NCI-H2107 (cell line): Measurements from ENCODE around the gene BUD23.
"Not testable (repeated sequence)": the region's sequence is repeated elsewhere in the genome, so short reads cannot be mapped to it uniquely, and the experiment has no call there.

Source experiments
- DNase-seq: peaks from one replicate; lab custom pipeline; 2025; lab: John Stamatoyannopoulos, UW

Gene BUD23

DNA sequence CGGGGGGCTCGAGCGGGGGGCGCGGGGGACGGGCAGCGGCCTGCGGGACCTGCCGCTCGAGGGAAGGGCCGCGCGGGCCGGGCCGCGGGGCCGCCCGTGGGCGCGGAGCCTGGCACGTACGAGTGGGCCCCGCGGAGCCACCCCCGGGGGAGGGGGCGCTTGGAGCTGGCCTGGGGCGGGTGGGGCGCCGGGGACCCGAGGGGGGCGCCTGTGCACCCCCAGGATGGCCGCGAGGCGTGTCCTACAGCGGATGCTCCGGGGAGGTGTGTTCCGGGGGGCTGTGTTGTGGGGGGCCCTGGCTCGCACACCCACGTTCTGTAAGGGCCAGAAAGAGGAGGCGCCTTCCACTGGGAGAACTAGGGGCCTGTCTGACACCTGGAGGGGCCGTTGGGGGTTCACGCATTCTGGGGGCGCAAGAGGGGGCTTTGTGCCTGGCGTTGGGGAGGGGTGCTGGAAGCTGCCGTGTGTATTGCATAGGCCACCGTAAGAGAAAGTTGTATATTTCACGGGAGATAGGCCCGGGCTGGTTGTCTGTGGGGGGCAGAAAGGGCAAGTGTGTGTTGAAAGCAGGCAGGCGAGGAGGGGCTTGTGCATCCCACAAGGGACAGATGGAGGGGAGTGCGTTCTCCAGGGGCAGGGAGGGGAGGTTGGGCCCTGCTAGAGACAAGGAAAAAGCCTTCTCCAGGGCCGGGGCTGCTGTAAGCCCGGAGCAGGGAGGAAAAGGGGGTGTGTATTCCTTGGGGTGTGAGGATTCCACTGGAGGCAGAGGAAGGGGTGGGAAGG, 15.1 kb upstream of the BUD23 start:
- no peak for DNase-seq

DNA sequence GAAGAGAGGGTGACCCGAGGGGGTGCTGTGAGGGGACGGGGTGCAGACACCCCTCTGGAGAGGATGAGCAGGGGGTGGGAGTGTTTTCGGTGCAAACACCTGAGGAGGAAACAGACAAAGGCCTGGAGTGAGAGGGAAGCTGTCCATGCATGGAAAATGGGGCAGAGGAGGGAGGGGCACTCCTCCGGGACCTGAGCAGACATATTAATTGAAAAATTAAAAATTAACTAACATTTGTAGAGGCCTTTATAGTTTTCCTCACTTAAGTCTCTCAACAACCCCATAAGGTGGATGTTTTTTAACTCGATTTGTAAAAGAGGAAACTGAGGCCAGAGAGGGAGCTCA, 14.5 kb upstream of the BUD23 start:
- no peak for DNase-seq

DNA sequence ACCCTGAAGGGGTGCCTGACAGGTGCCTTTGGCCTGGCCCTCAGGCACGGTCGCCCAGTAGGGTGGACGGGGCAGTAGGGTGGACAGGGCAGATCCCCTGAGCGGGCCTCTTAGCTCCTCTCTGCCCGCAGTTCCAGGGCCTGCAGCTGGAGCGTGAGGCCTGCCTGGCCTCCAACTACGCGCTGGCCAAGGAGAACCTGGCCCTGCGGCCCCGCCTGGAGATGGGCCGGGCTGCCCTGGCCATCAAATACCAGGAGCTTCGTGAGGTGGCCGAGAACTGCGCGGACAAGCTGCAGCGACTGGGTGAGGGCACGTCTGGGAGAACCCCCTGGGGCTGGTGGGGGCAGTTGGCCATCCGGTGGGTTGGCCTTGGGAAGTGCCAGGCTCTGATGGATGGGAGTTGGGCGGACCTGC, 14.1 kb upstream of the BUD23 start:
- DNase-seq, result no peak

DNA sequence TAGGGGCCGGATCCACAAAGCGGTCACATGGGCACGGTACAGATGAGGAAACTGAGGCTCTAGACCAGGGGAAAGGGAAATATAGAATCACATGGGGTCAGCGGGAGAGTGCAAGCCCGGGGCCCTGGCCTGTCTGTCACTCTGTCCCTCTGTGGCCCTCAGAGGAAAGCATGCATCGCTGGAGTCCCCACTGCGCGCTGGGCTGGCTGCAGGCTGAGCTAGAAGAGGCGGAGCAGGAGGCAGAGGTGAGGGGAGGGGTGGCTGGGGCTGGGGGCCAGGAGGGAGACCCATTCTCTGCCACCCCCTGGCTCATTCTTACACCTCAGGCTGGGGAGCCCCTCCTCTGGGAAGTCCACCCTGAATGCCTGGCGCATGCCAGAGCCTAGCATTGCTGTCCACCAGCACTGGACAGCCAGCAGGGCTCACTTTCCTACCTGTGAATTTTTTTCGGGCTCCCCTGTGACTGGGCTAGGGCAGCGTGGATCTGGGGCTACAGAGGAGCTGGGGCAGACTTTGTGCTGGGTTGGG, 13.5 kb upstream of the BUD23 start:
- DNase-seq, result no peak

DNA sequence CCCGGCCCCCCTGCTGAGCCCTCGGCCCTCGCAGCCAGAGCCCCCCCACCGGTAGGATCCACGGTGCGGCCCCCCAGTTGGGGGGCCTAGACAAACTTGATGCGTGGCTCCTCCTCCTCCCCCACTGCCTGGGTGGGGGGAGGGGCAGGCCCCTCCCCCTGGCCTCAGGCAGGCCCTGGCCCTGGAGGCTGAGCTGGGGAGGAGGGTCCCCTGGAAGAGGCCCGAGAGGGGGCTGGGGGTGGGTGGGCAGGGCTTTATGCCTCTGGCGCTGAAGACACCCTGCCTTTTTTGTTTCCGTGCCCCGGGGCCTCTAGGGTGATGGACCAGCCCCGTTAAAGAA, 12.1 kb upstream of the BUD23 start:
- no peak for DNase-seq

DNA sequence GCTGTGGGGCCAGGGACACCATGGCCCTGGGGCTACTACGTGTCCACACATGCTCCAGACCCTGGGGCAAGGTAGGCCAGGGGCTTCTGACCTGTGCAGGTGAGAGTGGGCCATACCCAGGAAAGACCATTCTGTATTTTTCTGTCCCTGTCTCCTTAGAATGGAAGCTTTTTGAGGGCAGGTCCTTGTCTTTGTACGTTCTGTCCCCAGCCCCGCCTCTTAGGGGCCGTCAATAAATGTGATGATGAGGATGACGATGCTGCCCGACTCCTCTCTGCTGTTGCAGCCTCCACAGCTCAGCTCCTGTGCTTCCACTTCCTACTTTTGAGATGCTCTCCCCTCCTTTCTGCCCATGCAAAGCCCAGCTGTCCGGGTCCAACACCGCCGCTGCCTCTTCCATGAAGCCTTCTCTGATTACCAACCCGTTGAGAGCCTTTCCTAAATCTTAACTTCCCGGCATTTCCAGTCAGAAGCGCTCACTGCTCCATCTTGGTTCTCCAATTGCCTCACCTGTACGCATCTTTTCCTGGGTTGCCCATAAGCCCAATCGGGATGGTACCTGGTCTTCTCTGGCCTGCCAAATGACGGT, 11.4 kb upstream of the BUD23 start:
- DNase-seq, result no peak

DNA sequence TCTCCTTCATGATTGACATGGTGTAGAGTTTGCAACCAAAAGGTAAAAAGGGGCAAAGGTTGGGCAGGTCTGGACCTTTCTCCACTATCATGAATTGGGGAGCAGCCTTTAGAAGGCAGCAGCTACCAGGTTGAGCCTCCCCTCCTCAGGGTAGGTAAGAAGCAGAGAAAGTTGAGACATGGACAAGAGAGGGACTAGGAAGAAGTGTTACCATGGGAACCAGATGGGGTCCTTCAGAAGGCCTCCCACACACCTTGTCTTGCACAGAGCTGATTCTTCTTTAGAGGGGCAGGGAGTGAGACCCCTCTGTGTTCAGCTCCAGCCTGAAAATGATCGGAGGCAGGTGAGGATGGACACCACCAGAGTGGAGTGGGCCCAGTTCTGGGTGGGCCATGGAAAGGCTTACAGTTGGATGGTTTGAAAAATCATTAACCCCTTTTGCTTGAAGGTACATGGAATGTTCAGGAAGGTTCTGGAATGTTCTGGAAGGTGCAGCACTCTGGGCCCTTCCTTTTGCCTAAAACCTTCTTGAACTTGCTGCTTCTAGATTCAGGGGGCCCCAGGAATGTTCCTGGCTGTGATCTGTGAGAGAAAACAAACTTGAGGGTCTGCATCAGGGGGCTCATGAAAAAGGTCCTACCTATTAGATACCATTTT, 8.8 kb upstream of the BUD23 start:
- DNase-seq, result no peak

DNA sequence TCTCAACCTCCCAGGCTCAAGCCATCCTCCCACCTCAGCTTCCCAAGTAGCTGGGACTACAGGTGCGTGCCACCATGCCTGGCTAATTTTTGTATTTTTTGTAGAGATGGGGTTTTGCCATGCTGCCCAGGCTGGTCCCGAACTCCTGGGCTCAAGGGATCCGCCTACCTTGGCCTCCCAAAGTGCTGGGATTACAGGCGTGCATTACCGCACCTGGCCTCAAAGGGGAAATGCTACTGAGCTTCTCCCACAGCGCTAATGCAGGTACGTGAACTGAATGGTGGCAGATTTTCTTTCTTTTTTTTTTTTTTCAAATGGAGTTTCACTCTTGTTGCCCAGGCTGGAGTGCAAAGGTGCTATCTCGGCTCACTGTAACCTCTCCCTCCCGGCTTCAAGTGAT, 7.3 kb upstream of the BUD23 start:
- not testable (repeated sequence) for DNase-seq

DNA sequence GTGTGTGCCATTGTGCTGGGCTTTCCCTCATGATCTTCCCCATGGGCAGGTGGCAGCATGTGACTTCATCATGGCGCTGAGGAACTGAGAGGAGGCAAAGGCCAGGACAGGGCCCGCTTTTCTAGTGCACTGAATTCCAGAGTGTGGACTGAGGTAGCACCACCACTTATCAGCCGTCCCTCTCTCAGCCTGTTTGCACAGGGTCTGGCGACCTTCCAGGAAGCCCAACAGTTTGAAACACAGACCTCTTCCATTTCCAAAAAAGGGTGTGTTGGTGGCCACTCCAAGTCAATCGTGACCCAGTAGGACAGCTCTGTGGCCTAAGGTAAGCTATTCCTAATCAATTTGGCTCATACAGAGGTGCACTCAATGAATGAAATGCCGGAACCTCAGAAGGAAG, 4.5 kb upstream of the BUD23 start:
- no peak for DNase-seq

DNA sequence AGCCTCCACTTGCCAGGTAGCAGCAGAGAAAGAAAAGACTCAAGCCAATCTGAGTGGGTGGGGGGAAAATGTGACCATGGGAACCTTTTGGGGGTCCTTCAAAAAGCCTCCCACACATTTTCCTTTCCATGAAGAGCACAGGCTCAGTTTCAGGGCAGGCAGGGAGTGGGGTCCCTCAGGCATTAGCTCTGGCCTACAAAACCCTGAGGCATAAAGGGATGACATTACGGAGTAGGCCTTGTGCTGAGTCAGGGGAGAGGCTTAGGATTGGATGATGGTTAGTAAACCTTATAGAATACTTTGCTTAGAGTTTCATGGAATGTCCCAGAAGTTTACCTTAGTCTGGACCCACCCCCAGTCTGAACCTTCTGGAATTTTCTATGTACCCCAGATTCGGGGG, 3.7 kb upstream of the BUD23 start:
- no peak for DNase-seq

DNA sequence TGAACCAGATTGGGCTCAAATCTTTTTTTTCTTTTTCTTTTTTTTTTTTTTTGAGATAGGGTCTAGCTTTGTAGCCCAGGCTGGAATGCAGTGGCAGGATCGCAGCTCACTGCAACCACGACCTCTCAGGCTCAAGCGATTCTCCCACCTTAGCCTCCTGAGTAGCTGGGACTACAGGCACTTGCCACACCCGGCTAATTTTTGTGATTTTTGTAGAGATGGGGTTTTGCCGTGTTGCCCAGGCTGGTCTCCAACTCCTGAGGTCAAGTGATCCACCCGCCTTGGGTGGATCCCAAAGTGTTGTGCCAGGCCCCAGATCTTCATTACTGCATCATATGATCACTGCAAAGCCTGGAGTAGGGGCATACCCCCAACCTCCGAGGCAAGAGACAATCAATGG, 2.9 kb upstream of the BUD23 start:
- no peak for DNase-seq

DNA sequence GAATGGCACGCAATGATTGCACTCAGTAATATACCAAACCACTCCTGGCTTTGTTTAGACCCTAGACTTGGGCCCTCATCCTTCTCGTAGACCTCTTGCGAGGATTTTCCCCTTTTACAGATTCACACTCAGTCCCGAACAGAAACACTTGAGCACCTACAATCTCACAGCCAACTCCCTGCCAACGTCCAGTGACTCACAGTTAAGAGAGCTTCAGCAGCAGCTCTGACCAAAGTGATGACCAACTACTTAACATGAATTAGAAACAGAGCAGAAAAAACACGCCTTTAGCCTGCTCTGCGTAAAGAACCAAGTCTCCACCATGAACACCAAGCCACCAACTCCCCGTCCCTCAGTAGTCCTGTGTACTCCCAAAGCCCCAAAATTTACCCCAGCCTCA, 2.4 kb upstream of the BUD23 start:
- no peak for DNase-seq

DNA sequence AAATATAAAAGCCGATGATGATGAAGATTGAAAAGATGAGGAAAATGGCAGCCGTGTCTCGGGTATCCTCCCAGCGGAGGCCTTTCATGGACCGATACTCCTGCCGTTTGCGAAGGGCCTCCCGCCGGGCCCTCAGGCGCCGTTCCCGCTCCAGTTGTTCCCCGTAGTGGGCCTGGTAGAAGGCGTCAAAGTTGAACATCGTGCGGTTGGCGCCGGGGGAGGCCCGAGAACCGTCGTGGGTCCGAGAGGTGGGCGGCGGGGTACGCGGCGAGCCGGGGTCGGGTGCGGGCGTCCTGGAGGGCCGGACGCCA, 697 bp upstream of the BUD23 start:
- no peak for DNase-seq

DNA sequence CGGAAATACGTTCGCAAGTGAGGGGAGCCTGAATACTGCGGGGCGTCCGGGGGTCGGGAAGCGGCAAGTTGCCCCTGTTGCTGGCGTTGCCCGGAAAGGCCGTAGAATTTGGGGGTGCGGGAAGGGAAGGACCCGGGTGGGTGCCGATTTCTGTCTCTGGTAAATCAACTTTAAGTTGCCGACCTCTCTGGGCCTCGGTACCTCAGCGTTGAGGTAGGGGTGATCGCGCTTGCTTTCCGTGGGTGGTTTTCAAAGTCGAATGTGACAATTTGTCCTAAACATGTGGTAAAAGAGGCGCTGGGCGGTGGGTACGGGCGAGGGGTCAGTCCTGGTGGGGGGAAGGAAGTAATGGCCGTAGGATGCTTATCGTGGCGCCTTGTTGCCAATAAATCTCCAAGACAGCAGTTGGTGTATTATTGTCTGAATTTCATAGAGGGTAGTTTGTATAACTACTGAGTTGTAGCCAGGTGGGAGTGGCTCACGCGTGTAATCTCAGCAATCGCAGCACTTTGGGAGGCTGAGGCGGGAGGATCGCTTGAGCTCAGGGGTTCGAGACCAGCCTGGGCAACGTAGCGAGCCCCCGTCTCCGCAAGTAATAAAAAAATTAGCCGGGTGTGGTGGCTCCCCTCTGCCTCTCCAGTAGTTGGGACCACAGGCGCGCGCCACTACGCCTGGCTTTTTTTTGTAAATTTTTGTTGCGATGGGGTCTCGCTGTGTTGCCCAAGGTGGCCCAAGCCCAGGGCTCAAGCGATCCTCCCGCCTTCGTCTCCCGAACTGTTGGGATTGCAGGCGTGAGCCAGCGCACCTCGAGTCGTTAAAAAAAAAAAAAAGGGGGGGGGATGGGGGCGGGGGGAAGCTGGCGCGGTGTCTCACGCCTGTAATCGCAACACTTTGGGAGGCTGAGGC, 644 bp downstream of the BUD23 start:
- DNase-seq, result no peak

DNA sequence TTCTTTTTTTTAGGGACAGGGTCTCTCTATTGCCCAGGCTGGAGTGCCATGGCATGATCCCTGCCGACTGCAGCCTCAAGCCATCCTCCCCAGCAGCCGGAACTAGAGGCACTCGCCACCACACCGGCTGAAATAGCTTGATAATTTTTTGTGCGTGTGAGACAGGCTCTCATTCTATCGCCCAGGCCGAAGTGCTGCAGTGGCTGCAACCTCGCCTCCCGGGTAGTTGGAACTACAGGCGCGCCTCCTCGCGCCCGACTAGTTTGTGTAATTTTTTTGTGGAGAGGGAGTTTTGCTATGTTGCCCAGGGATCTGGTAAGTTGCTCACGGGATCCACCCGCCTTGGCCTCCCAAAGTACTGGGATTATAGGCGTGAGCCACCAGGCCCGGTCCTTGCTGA, 1.9 kb downstream of the BUD23 start:
- DNase-seq, result no peak

DNA sequence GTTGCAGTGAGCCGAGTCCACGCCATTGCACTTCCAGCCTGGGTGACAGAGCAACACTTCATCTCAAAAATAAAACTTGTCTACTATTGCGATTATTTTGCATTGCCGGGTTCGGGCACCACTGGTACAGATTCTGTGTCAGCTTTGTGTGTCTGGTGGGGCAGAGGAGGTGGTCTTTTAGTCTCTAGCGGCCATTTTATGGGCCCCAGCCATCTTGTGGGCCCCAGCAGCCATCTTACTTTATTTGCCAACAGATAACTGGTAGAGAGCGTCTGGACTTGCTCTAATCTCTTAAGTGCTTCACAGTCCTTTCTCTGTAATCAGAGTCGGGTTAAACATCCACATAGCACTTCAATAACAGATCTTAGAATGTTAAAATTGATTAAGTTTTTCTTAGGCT, 4.9 kb downstream of the BUD23 start:
- no peak for DNase-seq

DNA sequence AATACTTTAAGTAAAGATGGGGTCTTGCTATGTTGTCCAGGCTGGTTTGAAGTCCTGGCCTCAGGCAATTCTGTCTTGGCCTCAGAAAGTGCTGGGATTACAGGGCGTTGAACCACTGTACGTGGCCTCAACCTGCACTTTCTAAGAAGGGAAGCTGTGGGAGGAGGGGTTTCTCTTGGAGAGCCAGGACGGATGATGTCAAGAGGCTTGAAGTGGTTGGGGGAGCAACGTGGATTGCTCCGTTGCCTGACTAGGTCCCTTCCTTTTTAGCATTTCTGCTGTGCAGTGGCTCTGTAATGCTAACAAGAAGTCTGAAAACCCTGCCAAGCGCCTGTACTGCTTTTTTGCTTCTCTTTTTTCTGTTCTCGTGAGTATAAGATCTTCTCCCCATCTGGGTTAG, 7.2 kb downstream of the BUD23 start:
- no peak for DNase-seq

DNA sequence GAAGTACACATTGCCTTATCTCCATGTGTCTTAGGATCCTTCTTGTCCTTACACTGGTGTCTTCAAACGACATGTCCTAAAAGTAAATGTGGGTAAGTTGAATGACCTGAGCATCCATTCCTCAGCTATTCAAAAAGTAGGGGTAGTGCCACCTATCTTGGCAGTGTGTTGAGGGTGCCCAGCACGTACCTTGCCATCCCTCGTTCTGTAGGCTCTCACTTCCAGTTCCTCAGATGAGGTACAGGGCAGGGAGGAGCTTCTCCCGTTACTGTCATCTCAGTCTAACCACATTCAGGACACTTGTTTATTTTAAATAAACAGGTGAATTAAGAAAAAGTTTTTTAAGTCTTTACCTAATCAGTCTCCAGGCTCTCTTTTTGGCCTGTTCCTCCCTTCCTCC, 13.0 kb downstream of the BUD23 start:
- no peak for DNase-seq

DNA sequence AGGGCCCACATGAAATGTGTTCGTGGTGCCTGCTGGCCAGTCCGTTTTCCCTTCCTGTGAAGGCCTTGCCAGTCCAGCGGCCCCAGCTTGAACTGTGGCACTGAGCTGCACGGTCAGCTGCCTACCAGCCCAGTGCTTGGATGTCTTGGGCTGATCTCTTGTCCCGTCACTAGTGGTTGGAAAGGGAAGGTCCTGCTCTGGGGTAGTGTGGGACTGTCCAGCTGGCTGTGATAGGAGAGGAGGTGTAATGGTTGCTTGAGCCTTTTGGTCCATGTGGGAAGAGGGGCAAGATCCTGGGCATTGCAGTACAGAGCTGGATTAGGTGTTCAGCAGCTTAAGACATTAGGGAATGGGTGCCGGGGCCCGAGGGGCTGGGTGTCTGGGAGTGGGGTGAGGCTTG, 15.0 kb downstream of the BUD23 start:
- DNase-seq, result no peak

DNA sequence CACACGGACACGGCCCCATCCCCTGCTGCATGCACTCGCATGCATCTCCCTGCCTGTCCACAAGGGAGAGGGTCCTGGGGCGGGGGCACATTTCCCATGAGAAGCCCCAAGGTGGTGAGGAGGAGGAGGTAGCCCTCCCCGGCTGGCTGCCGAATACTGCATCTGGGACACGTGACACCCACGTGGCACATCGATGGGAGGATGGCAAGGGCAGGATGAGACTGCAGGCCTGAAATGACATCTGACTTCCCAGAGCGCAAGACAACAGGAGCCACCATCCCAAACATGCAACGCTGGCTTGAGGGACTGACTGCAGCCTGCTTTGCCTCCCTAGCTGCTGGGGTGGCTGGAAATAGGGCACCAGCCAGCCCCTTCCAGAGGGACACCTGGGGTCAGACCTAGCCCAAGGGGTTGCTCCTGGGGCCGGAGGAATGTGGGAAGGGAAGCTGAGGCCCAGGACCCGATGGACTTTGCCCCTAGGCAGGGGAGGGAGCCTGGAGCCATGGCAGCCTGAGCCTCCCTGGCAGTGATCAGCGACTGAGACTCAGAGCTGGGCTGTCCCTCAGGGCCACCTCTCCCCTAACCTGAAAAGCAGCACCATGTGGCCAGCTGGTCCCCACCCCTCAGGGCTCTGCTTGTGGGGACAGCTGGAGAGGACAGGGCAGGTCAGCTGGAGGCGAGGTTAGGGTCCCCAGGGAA, 16.1 kb downstream of the BUD23 start:
- no peak for DNase-seq

DNA sequence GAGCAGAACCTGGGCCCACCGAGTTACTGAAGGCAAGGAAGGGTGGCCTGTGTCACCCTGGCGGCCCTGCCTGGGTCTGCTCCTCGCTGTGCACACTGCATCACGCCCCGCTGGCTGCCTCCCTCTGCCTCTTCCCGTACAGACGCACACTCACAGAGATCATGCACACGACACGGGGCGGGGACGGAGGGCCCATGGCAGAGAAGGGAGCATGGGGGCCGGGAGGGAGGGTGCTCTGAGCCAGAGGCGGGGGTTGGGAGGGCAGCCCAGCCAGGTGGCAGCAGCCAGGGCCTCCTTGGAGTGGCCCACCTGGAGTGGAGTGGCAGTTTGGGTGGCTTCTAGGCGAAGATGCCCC, 16.6 kb downstream of the BUD23 start:
- DNase-seq, result no peak

DNA sequence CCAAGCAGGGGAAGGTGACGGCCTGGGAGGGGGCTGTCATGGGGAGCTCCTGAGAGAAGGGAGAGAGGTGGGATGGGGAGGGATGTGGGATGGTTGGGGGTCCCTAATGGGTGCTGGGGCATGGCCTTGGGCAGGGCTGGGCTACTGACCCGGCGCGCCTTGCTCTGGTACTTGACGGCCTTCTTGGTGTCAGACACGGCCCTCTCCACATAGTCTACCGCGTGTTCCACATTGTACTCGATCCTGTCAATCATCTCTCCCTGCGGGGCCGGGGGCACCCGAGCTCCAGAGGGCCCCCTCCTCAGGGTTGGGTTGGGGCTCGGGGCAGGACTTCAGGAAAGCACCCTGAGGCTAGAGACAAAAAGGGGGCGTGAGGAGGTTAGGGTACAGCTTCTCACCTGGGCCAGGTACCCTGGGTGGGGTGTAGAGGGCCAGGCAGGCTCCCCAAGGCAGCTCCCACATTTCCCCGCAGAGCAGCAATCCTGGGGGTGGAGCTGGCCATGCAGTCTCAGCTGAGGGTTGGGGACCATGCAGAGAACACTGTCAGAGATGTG, 17.3 kb downstream of the BUD23 start:
- DNase-seq, result no peak
